Hepatocyte (in vitro differentiated cells): ENCODE measurements around the gene DPCD. TPM values are rescaled to one million over a fixed set of nuclear protein-coding genes. Genes with fewer than 3 reads are reported as not detected.

ENCODE experiments used
- DNase-seq: peaks from one replicate; pipeline ENCODE4 v3.0.0-alpha.2; 2016; ENCODE audit warnings: low spot score
- H2AFZ ChIP-seq: fragments of 200-600 bp; sonication (generic); 2 replicates; pipeline ENCODE4 v1.6.0; 2016; ENCODE audit warnings: antibody characterized with exemption, mild to moderate bottlenecking
- H3K27ac ChIP-seq: fragments of 200-600 bp; sonication (generic); 2 replicates; pipeline ENCODE4 v1.5.1; 2016; ENCODE audit warnings: mild to moderate bottlenecking
- H3K27me3 ChIP-seq: fragments of 200-600 bp; sonication (generic); 2 replicates; pipeline ENCODE4 v1.6.1; 2016
- H3K36me3 ChIP-seq: fragments of 200-600 bp; sonication (generic); replicated peaks from 2 replicates; pipeline ENCODE4 v1.5.1; 2016; ENCODE audit warnings: low read depth; ENCODE audit not compliant: insufficient read depth
- H3K4me1 ChIP-seq: fragments of 200-600 bp; sonication (generic); 2 replicates; pipeline ENCODE4 v1.5.1; 2016; ENCODE audit warnings: mild to moderate bottlenecking, moderate library complexity; ENCODE audit not compliant: insufficient read depth
- H3K4me2 ChIP-seq: fragments of 200-600 bp; sonication (generic); 2 replicates; pipeline ENCODE4 v1.6.0; 2016
- H3K4me3 ChIP-seq: fragments of 200-600 bp; sonication (generic); 2 replicates; pipeline ENCODE4 v1.5.1; 2016; ENCODE audit warnings: mild to moderate bottlenecking
- H3K79me2 ChIP-seq: fragments of 200-600 bp; sonication (generic); 2 replicates; pipeline ENCODE4 v1.6.0; 2017; ENCODE audit warnings: mild to moderate bottlenecking
- H3K9me2 ChIP-seq: fragments of 200-600 bp; sonication (generic); replicated peaks from 2 replicates; pipeline ENCODE4 v1.6.0; 2017; ENCODE audit warnings: mild to moderate bottlenecking; ENCODE audit not compliant: insufficient read depth
- H3K9me3 ChIP-seq: fragments of 200-600 bp; sonication (generic); 2 replicates; pipeline ENCODE4 v1.5.1; 2016; ENCODE audit warnings: low read depth, mild to moderate bottlenecking
- H4K20me1 ChIP-seq: fragments of 200-600 bp; sonication (generic); 2 replicates; pipeline ENCODE4 v1.6.0; 2016; ENCODE audit warnings: mild to moderate bottlenecking; ENCODE audit not compliant: insufficient read depth, poor library complexity, severe bottlenecking
- EZH2 ChIP-seq: fragments of 200-600 bp; sonication (generic); IDR thresholded peaks from 2 replicates; pipeline ENCODE4 v1.6.1; 2016; ENCODE audit warnings: antibody characterized with exemption, mild to moderate bottlenecking, borderline replicate concordance
- EZH2phosphoT487 ChIP-seq: fragments of 200-600 bp; sonication (generic); IDR thresholded peaks from one replicate; pipeline ENCODE4 v1.6.1; 2018; ENCODE audit warnings: antibody characterized with exemption, mild to moderate bottlenecking, low read depth, moderate library complexity; ENCODE audit not compliant: unreplicated experiment, severe bottlenecking
- WGBS: methylation state at CpG from one replicate; pipeline ENCODE4 v1.1.6; 2016; ENCODE audit warnings: low lambda C conversion rate; ENCODE audit errors: missing lambda C conversion rate; 5-methylcytosine and 5-hydroxymethylcytosine counted together
- polyA plus RNA-seq: library from polyadenylated mRNA; unstranded; fragments of >200 nt; fragmentation: Nextera tagmentation; extraction: Ambion mirVana; gene quantifications from 2 replicates; pipeline ENCODE4 v1.2.1, GENCODE V29; 2016
- total RNA-seq: library from RNA; depleted of rRNA; stranded (reverse); fragments of >200 nt; gene quantifications from 2 replicates; pipeline ENCODE4 v1.2.3, GENCODE V29; 2014
- TF ChIP-seq, protein P1 (sequence below): fragments of 200-600 bp; sonication (generic); IDR thresholded peaks from 2 replicates; pipeline ENCODE4 v1.5.1; 2016; ENCODE audit warnings: antibody characterized with exemption, mild to moderate bottlenecking; ENCODE audit not compliant: poor library complexity

DPCD gene
- total and polyA plus RNA-seq, 2 experiments from 2014 or later: 24.8 to 26.5 TPM

DNA sequence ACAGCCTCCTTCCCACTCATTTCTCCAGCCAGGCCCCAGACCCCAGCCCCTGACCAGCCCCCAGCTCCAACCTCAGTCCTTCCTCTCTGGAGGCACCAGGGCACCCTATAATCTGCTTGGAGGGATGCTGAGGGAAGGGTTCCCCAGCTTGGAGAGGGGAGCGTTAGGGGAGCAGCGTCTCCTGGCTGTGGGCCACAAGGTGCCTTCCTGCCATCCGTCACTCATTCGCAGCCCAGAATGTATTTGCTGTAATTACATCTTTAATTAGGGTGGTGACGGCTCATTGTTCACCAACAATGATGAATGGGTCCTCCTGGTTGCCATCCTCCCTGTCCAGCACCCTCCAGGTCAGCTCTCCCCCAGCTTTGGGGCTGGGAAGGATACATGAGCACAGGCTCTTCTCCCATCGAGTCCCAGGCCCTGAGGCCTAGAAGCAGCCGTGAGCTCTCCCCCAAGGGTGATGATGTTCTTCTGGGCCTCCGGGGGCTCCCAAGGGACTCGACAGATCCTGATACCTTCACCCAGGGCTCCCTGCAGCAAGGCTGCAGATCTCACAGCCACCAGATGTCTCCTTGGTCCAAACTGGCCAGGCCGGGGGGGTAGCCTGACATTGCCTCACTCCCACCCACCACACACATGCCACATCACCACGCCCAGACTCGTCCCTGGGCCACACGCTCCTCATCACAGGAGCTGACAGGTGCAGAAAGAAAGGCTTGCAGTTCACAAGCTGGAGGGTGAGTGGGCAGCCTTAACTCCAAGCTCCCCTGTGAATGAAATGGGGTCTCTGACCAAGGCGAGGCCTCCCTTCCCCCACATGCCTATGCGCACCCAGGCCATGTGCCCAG is 26.8 kb upstream of the DPCD start:
- 87% methylated on average over 15 of the region's 15 CpGs for WGBS
- no peak overlapping the region for H3K4me3 ChIP-seq
- H4K20me1 ChIP-seq: no peaks in the 10 kb centered on the region
- H3K4me2 ChIP-seq: no peak overlapping the region
- no peaks in the 10 kb centered on the region for H3K9me3 ChIP-seq
- no peaks in the 10 kb centered on the region for H3K4me1 ChIP-seq
- no peaks in the 10 kb centered on the region for H3K9me2 ChIP-seq
- no peaks in the 10 kb centered on the region for H3K79me2 ChIP-seq
- no peak for DNase-seq
- TF ChIP-seq EZH2phosphoT487: no peak
- TF ChIP-seq, protein P1, sequence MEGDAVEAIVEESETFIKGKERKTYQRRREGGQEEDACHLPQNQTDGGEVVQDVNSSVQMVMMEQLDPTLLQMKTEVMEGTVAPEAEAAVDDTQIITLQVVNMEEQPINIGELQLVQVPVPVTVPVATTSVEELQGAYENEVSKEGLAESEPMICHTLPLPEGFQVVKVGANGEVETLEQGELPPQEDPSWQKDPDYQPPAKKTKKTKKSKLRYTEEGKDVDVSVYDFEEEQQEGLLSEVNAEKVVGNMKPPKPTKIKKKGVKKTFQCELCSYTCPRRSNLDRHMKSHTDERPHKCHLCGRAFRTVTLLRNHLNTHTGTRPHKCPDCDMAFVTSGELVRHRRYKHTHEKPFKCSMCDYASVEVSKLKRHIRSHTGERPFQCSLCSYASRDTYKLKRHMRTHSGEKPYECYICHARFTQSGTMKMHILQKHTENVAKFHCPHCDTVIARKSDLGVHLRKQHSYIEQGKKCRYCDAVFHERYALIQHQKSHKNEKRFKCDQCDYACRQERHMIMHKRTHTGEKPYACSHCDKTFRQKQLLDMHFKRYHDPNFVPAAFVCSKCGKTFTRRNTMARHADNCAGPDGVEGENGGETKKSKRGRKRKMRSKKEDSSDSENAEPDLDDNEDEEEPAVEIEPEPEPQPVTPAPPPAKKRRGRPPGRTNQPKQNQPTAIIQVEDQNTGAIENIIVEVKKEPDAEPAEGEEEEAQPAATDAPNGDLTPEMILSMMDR: no peak
- no peak for TF ChIP-seq EZH2
- H3K27ac ChIP-seq: no peak overlapping the region
- H2AFZ ChIP-seq: no peak overlapping the region
- H3K36me3 ChIP-seq: no peaks in the 10 kb centered on the region
- H3K27me3 ChIP-seq: peaks cover 14% of the 10 kb centered on the region

DNA sequence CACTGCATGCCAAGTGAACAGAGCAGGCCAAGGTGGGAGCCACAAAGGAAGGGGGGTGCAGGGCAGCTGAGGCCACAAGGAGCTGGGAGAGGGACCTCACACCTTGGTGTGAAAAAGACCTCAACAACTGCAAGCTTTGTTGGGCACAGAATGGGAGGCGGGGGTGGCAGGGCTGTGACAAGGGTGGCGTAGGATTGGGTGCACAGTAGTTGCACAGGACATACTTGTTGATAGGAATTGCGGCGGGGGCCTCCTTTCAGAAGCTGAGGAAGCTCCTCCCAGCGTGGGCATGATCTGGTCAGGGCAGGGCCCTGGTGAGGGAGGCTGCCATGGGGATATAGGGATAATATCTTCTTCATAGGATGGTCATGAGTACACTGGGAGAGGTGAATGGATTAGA is 25.9 kb upstream of the DPCD start:
- Histone ChIP-seq H3K27ac (no peak overlapping the region), H3K4me1 (no peaks in the 10 kb centered on the region), H3K4me2 (no peak overlapping the region), H3K4me3 (no peak overlapping the region), H3K36me3 (no peaks in the 10 kb centered on the region), H4K20me1 (no peaks in the 10 kb centered on the region), H3K79me2 (no peaks in the 10 kb centered on the region), H3K9me3 (no peaks in the 10 kb centered on the region), H3K27me3 (peaks cover 23% of the 10 kb centered on the region), H3K9me2 (no peaks in the 10 kb centered on the region), H2AFZ (no peak overlapping the region)
- DNase-seq: no peak
- TF ChIP-seq, protein P1: no peak
- TF ChIP-seq EZH2: no peak
- 95% methylated on average over 5 of the region's 5 CpGs for WGBS

DNA sequence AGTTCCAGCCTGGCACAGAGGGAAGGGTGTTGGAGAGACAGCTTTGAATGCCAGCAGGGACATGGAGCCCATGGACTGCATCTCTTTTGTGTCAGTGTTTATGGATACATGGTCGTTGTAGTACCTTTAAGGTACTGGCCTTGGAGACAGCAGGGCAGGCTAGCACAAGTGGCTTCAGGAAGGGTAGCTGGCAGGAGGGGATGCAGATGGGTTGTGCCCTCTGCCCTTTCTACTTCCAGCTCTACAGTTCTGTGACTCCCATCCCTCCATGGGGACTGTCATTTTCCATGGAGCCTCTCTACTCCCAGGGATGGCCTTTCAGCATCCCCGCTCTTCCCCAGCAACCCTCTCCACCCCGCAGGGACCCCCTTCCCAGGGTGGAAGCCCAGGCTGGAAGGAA is 25.1 kb upstream of the DPCD start:
- DNase-seq: no peak
- no peaks in the 10 kb centered on the region for H4K20me1 ChIP-seq
- no peaks in the 10 kb centered on the region for H3K9me2 ChIP-seq
- H3K4me2 ChIP-seq: no peak overlapping the region
- H3K79me2 ChIP-seq: no peaks in the 10 kb centered on the region
- H2AFZ ChIP-seq: no peak overlapping the region
- no peaks in the 10 kb centered on the region for H3K36me3 ChIP-seq
- H3K4me3 ChIP-seq: no peak overlapping the region
- H3K4me1 ChIP-seq: no peaks in the 10 kb centered on the region
- no peaks in the 10 kb centered on the region for H3K9me3 ChIP-seq
- 79% methylated on average over 3 of the region's 3 CpGs for WGBS
- H3K27me3 ChIP-seq: peaks cover 31% of the 10 kb centered on the region
- TF ChIP-seq, protein P1: no peak
- TF ChIP-seq EZH2 (no peak), EZH2phosphoT487 (no peak)
- no peak overlapping the region for H3K27ac ChIP-seq
